Muscle of back (tissue), 13 donors: Measurements from ENCODE around the gene BRWD1. TPM values are rescaled to one million over a fixed set of nuclear protein-coding genes. Genes with fewer than 3 reads are reported as not detected.
A peak's percentile ranks its signal among the peaks of the same experiment; 100 is the strongest.

Source experiments
- DNase-seq, 3 donors: peaks; one replicate each; pipeline versions ENCODE4 v3.0.0 to v3.0.0-alpha.2; 2013
- long read RNA-seq, 9 donors: transcript quantifications; one replicate each; lab custom pipeline, GENCODE V29; 2026
- polyA plus RNA-seq, 10 donors: library from polyadenylated mRNA; unstranded; fragments of 120-200 nt; gene quantifications; one replicate each; pipeline ENCODE4 v1.2.1, GENCODE V29; 2013; ENCODE audit not compliant: insufficient read length in 10 of 10

The BRWD1 gene
- 10 to 100 TPM; 28.9 to 38.8 (median 33.9) TPM for polyA plus RNA-seq
- long read RNA-seq, donor 1, partial matches to known transcripts = 0 of 3 reads
- long read RNA-seq, donor 1, other reads (novel, unspliced or antisense) = 0 of 3 reads
- long read RNA-seq, donor 2, transcript BRWD1-202 (5 exons, 2,495 nt) = major isoform, 5 of 6 reads
- long read RNA-seq, donor 2, partial matches to known transcripts = 0 of 6 reads
- long read RNA-seq, donor 2, other reads (novel, unspliced or antisense) = 0 of 6 reads
- long read RNA-seq, donor 3 = 0 reads
- long read RNA-seq, donor 4, partial matches to known transcripts = 0 of 3 reads
- long read RNA-seq, donor 4, other reads (novel, unspliced or antisense) = 0 of 3 reads
- long read RNA-seq, donor 5, transcript BRWD1-202 (5 exons, 2,495 nt) = major isoform, 9 of 9 reads
- long read RNA-seq, donor 5, partial matches to known transcripts = 0 of 9 reads
- long read RNA-seq, donor 5, other reads (novel, unspliced or antisense) = 0 of 9 reads
- long read RNA-seq, donor 6, transcript BRWD1-202 (5 exons, 2,495 nt) = major isoform, 14 of 14 reads
- long read RNA-seq, donor 6, partial matches to known transcripts = 0 of 14 reads
- long read RNA-seq, donor 6, other reads (novel, unspliced or antisense) = 0 of 14 reads
- long read RNA-seq, donor 7, partial matches to known transcripts = 0 of 4 reads
- long read RNA-seq, donor 7, other reads (novel, unspliced or antisense) = 0 of 4 reads
- long read RNA-seq, donor 8, transcript BRWD1-202 (5 exons, 2,495 nt) = major isoform, 5 of 6 reads
- long read RNA-seq, donor 8, partial matches to known transcripts = 0 of 6 reads
- long read RNA-seq, donor 8, other reads (novel, unspliced or antisense) = 0 of 6 reads
- long read RNA-seq, donor 9 = 0 reads

- peak; percentile 87 to 97 (median 90) for DNase-seq
Observed at GRCh38 chr21:39313571-39314142, at the start of gene BRWD1. Gene BRWD1 (minus strand): TSS chr21:39313632. CDS start chr21:39313491, 141 bp downstream.

DNA sequence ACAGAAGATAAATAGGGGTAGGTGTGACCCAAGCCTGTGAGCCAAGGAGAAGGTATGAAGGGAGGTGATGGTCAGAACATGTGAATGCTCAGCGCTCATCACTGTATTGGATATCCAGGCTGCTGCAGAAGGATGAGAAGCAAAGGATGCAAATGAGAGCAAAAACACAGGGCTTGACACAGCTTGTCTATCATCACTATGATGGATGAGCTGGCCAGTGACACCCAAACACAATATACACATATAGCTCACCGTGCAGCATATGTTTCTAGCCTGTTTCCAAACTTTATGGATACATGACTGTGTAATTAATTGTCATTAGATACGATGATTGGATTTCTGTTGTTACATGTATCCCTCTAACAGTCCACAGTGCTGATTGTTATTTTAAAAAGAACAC is 49.3 kb upstream of the BRWD1 start:
- no peak for DNase-seq

DNA sequence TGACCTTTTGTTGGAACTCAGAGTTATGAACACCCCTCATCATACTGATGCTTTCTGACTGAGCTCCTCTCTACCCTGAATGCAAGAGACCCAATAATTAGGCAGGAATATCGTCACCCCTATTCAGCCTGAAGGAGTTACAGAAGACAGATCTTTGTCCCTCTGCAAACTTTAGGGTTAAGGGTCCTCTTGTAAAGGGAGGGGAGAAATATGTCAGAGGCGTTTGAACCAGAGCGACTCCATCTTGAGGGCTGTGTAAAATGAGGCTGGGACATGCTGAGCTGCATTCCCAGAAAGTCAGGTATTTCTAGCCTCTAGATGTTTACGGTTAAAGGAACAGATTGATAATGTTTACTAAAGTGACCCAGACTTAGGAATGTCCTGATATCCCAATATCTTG is 46.0 kb upstream of the BRWD1 start:
- no peak for DNase-seq

- DNase-seq = no peak
Observed at GRCh38 chr21:39353295-39353694, 39.9 kb upstream of the BRWD1 start.

DNA sequence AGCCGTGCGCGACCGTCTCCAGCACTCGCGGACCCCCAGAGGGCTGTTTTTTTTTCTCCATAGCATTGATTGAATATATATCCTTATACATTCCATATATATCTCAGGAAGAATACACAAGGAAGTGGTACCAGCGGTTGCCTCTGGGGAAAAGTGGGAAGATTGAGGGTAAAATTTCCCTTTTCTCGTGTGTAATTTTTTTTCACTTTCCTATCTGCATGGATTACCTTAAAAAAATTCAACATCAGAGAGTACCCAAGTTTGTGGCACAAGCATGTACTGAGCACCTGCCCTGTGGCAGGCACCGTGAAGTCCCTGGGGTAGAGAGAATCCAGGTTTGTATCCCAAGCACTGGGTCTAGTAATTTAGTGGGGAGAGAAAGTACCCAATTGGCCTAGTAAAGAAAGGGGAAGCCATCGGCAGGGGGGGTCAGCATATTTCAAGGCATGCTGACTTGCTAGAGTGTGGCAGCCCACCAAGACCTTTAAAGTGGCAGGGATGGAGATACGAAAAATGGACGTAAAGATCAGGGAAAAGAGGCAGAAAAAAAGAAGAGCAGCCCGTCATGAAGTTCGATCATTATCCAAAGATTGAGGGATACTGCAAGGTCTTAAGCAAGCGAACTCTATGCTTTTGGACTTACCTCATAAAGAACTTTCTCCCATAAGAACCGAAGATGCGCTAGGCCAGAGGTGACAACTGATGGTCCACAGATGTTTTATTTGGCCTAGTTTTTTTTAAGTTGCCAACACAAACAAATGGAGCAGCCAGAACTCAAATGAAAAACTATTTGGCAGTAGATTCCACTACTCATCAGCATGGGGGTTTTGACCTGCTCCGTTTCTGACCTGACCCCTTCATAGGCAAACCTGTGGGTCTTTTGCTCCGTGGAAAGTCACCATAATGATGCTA is 36.9 kb upstream of the BRWD1 start:
- DNase-seq = no peak

DNA sequence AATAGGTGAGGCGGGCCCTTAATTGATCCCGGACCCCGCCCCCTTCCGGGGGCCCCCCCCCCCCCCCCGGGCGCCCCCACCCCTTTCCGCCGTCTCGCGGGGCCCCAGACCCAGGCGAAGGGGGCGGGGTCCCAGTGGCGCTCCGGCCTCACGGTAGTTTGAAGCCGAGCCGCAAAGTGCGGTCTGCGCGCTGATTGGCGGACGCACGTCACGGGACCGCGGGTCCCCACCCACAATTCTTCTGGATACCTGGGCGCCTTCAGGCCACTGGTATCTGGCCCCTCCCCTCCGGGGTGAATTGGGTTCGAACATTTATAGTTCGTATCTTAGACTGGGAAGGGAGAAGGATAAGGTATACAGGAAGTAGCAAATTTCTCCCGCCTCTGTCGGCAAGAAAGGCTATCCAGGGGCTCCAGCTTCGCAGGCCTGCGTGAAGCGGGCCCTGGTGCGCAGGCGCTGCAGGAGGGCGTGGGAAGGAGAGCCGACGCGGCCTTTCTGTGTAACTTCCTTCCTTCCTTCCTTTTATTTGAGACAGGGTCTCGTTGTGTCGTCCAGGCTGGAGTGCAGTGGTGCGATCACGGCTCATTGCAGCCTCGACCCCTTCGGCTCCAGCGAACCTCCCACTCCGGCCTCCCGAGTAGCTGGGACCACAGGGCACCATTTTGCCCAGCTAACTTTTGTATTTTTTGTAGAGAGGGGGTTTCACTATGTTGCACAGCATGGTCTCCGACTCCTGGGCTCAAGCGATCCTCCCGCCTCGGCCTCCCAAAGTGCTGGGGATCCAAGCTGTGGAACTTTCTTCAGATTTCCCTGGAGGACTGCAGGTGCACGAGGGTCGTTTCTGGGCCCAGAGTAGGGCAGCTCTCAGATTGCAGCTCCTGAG is 36.0 kb upstream of the BRWD1 start:
- DNase-seq = peak; percentile 97 to 99 (median 97)

- DNase-seq = peak; percentile 92 to 96 (median 93)
Observed at GRCh38 chr21:39348355-39349210, 35.2 kb upstream of the BRWD1 start, which contains the start of gene HMGN1. Gene HMGN1 (minus strand): TSS chr21:39349088. CDS start chr21:39348917, 171 bp downstream.

- DNase-seq = no peak
Observed at GRCh38 chr21:39348040-39348354, 34.6 kb upstream of the BRWD1 start.

DNA sequence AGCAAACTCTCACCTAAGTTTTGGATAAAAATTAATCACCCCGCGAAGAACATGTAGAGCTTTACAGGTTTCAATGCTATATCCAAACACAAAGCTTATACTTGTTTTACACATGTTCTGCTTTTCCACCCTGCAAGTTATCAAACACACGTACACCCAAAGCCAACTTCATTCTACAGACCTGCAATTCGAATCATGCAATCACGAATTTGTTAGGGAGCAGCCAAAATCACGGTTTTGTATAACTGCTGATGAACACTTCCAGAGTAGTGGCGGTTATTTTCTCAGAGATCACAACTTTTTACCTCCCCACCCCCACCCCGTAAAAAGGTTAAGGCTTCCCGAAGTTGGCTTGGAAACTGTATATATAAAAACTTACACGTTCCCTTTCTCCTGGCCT is 34.1 kb upstream of the BRWD1 start:
- no peak for DNase-seq

DNA sequence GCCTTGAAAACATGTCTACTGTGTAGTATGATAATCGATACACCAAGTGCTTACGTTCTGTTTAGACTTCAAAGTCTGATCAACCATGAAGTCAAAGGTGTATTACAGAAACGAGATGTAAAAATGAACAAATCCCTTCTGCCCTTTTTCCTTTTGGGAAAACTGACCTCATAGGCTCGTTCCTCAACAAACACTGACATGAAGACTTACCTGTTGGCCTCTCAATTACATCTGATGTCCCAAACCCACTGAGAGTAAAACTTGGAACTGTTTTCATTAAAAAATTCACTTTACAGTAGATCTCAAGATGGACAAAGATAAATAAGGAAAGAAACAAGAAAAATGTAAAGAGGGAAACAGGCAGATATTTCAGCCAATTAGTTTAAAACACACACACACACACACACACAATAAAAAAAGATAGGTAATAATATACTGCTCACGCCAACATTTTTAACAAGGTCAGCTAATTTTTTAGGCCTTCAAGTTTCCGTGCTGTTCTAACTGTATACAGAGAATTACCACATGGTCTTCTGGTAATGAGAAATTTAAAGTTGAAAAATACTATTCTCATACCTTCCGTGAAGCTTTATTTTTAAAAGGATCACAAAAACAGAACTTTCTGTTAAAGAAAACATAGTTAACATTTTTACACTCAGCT is 33.4 kb upstream of the BRWD1 start:
- no peak for DNase-seq

- DNase-seq = no peak
Observed at GRCh38 chr21:39346206-39346605, 32.8 kb upstream of the BRWD1 start.

DNA sequence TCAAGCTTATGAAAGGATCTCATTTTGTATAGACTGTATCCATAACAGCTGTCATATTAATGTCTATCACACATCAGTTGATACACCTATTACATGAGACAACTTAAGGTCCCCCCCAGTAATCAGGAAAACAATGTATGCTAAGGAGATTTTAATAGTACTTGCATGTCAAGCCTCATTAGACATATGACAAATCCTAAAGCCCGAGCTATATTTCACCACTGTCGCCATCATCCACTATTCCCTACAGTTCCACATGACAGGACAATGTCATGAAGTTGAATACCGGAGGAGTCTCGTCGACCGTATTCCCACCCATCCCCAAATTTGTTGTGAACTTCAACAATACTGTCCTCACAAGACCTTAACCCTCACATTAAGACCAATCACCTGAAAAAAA is 32.0 kb upstream of the BRWD1 start:
- no peak for DNase-seq

GRCh38 chr21:39344848-39345247 is 31.4 kb upstream of the BRWD1 start:
- no peak for DNase-seq

- no peak for DNase-seq
Observed at GRCh38 chr21:39341249-39341923, 28.0 kb upstream of the BRWD1 start.

DNA sequence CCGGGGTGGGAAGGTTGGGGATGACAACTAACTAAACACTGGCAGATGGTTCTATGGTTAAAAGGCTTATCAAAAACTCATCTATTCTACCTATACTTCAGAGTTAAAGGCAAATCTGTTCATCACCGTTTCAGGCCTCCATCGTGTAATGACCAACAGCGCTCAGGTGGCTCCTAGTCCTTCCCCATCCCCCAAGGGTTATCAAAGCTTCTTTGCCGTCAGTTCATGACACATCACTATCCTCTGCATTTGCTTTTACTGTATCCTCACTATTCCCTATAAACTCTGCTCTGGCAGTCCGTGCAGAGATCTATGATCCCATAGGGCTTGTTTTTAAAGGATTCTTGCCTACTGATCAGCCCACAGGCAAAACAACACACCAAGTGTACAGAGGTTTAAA is 27.3 kb upstream of the BRWD1 start:
- DNase-seq = no peak

GRCh38 chr21:39339231-39339630 is 25.8 kb upstream of the BRWD1 start:
- no peak for DNase-seq

- no peak for DNase-seq
Observed at GRCh38 chr21:39336457-39337008, 23.1 kb upstream of the BRWD1 start.

DNA sequence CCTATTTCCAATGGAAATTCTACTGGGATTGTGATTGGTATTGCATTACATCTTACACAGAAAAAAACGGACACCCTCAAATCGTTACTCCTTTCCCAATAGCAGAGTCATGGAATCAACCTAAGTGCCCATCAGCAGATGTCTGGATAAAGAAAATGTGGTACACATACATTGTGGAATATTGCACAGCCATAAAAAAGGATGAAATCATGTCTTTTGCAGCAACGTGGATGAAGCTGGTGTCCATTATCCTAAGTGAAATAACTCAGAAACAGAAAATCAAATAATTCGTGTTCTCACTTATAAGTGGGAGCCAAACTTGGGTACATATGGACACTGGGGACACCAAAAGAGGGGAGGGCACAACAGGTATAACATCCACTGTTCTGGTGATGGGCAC is 21.2 kb upstream of the BRWD1 start:
- no peak for DNase-seq
